Adrenal gland (tissue), 12 donors: ENCODE results near the gene PPP2R1B. TPM values are rescaled to one million over a fixed set of nuclear protein-coding genes. Genes with fewer than 3 reads are reported as not detected.

Experiments used
- DNase-seq, 7 donors: peaks; one replicate each; pipeline ENCODE4 v3.0.0-alpha.2; 2019 to 2020
- H3K27ac ChIP-seq, 5 donors: fragments of 200-600 bp; sonication (generic) in 4 of 5; 1 replicate in 3 of 5; 2 replicates in 2 of 5; pipeline versions ENCODE4 v1.5.1 to v1.8.0; 2016 to 2020; ENCODE audit warnings: mild to moderate bottlenecking in 1 of 5
- H3K27me3 ChIP-seq: fragments of 200-600 bp; 2 replicates; pipeline ENCODE4 v1.8.0; 2021
- H3K36me3 ChIP-seq, 2 donors: fragments of 200-600 bp; replicated peaks in 1 of 2; 1 replicate in 1 of 2; 2 replicates in 1 of 2; pipeline versions ENCODE4 v1.5.1 to v1.8.0; 2018 to 2022
- H3K4me1 ChIP-seq, 2 donors: fragments of 200-600 bp; replicated peaks in 1 of 2; 1 replicate in 1 of 2; 2 replicates in 1 of 2; pipeline versions ENCODE4 v1.5.1 to v1.8.0; 2018 to 2021
- H3K4me3 ChIP-seq, 4 donors: fragments of 200-600 bp; sonication (generic) in 3 of 4; one replicate each; pipeline ENCODE4 v1.5.1; 2016 to 2018
- H3K9me3 ChIP-seq, 3 donors: fragments of 200-600 bp; sonication (generic) in 1 of 3; replicated peaks in 1 of 3; 1 replicate in 2 of 3; 2 replicates in 1 of 3; pipeline versions ENCODE4 v1.5.1 to v1.8.0; 2016 to 2021
- POLR2A ChIP-seq, 2 donors: fragments of 450-650 bp; IDR thresholded peaks; one replicate each; pipeline ENCODE4 v1.6.1; 2017; ENCODE audit warnings: antibody characterized with exemption in 2 of 2, mild to moderate bottlenecking in 2 of 2, moderate library complexity in 1 of 2
- WGBS, 4 donors: extraction: QIAGEN DNeasy Blood & Tissue Kit in 2 of 4; methylation state at CpG; one replicate each; pipeline versions ENCODE4 v1.1.5 to v1.1.7; 2013 to 2017; 5-methylcytosine and 5-hydroxymethylcytosine counted together
- intact Hi-C, 2 donors: fragments of 100-400 bp; cut with DNase I; formaldehyde crosslinking; loops; one replicate each; pipeline versions ENCODE4 v1.14.1 to v1.15.0; 2022 to 2023
- polyA plus RNA-seq, 3 donors: library from polyadenylated mRNA; stranded (reverse); fragments of 200-250 nt in 2 of 3; fragments of 350-450 nt in 1 of 3; fragmentation: Illumina TruSeq in 1 of 3; extraction: RNeasy Lipid Tissue Mini Kit (QIAGEN cat#74804) in 1 of 3; gene quantifications; one replicate each; pipeline ENCODE4 v1.2.3, GENCODE V29; 2013 to 2014
- total RNA-seq, 9 donors: library from RNA; depleted of rRNA in 4 of 9; stranded (reverse); fragments of >200 nt in 4 of 9; fragments of 120-200 nt in 1 of 9; fragmentation: NEBNext Ultra II Directional in 1 of 9; extraction: Animal tissue kit (Norgen Biotek cat#: 25700) in 1 of 9; gene quantifications; one replicate each; pipeline versions ENCODE4 v1.1.0 to v1.2.4, GENCODE V29; 2013 to 2023
- TF ChIP-seq, protein P1 (sequence below), 6 experiments: fragments of 450-650 bp in 4 of 6; fragments of 200-600 bp in 2 of 6; sonication (generic) in 1 of 6; IDR thresholded peaks; 1 replicate in 5 of 6; 2 replicates in 1 of 6; pipeline versions ENCODE4 v1.5.1 to v1.8.0; 2016 to 2021; ENCODE audit warnings: antibody characterized with exemption in 6 of 6, mild to moderate bottlenecking in 2 of 6, moderate library complexity in 1 of 6
- donor health status: healthy with polysubstance abuse.
- donor health status: Bipolar disorder and iron deficiency.
- donor health status: DM: yes; HTN: yes; CAD: no.
- donor health status: DM: no; HTN: no; CAD: no.
- donor health status: DM: no; HTN: no; CAD: no.
- donor health status: DM: yes; HTN: yes; CAD: no.

Gene PPP2R1B
- total and polyA plus RNA-seq, 12 donors: 10.3 to 58.1 (median 32.2) TPM

GRCh38 chr11:111696556-111696955 is 69.6 kb downstream of the PPP2R1B start:
- intact Hi-C loops: no loop called here
- Histone ChIP-seq H3K27ac (no peak overlapping the region), H3K4me3 (no peak overlapping the region), H3K36me3 (no peaks in the 10 kb centered on the region), H3K27me3 (no peaks in the 10 kb centered on the region), H3K4me1 (peaks cover 9 to 36% of the 10 kb centered on the region in 2 donors), H3K9me3 (no peaks in the 10 kb centered on the region)
- DNase-seq: no peak
- no peak for TF ChIP-seq POLR2A (IDR thresholded peaks at IDR 0.05)
- TF ChIP-seq, protein P1, sequence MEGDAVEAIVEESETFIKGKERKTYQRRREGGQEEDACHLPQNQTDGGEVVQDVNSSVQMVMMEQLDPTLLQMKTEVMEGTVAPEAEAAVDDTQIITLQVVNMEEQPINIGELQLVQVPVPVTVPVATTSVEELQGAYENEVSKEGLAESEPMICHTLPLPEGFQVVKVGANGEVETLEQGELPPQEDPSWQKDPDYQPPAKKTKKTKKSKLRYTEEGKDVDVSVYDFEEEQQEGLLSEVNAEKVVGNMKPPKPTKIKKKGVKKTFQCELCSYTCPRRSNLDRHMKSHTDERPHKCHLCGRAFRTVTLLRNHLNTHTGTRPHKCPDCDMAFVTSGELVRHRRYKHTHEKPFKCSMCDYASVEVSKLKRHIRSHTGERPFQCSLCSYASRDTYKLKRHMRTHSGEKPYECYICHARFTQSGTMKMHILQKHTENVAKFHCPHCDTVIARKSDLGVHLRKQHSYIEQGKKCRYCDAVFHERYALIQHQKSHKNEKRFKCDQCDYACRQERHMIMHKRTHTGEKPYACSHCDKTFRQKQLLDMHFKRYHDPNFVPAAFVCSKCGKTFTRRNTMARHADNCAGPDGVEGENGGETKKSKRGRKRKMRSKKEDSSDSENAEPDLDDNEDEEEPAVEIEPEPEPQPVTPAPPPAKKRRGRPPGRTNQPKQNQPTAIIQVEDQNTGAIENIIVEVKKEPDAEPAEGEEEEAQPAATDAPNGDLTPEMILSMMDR (IDR thresholded peaks at IDR 0.05): no peak
- 63 to 78% (median 65%) methylated on average over 1 of the region's 1 CpG for WGBS, 4 donors

DNA sequence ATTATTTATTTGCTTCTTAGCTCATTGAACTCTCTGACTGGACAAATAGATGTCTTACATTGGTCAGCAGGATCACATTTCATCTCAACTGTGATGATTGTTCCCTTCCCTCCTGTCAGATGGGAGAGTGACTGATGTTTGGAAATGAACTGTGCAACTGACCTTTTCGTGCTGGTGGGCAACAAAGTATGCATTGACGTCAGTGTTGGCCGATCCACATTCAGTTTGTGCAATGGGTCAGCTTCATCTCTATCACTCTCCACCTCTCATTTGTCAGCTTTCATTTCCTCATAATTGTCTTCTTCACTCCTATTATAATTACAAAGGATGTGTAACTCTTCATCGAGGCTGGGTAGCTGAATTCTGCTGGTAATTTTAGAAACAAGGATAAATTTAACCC is 71.3 kb downstream of the PPP2R1B start:
- intact Hi-C loops: no loop called here
- TF ChIP-seq, protein P1 (IDR thresholded peaks at IDR 0.05): no peak
- no peak for TF ChIP-seq POLR2A (IDR thresholded peaks at IDR 0.05)
- DNase-seq: peak in 5 of 7 donors; percentile 24 to 75 (median 39)
- H3K27ac ChIP-seq: peak overlapping the region in 2 of 5 donors; percentile 17 to 59
- no peaks in the 10 kb centered on the region for H3K27me3 ChIP-seq
- WGBS, 4 donors: 40 to 55% (median 49%) methylated on average over 4 of the region's 4 CpGs
- H3K4me1 ChIP-seq: peaks cover 9 to 36% of the 10 kb centered on the region in 2 donors
- no peaks in the 10 kb centered on the region for H3K9me3 ChIP-seq
- H3K4me3 ChIP-seq: no peak overlapping the region
- no peaks in the 10 kb centered on the region for H3K36me3 ChIP-seq

GRCh38 chr11:111693224-111693937 is 72.8 kb downstream of the PPP2R1B start:
- DNase-seq: no peak
- 78 to 86% (median 83%) methylated on average over 6 of the region's 6 CpGs for WGBS, 4 donors
- Histone ChIP-seq H3K36me3 (peaks cover 0 to 12% of the 10 kb centered on the region in 2 donors), H3K27ac (peak overlapping the region in 3 of 5 donors; percentile 2 to 57 (median 17)), H3K4me3 (no peak overlapping the region), H3K4me1 (peaks cover 9 to 32% of the 10 kb centered on the region in 2 donors), H3K27me3 (no peaks in the 10 kb centered on the region), H3K9me3 (no peaks in the 10 kb centered on the region)
- no peak for TF ChIP-seq POLR2A (IDR thresholded peaks at IDR 0.05)
- TF ChIP-seq, protein P1 (IDR thresholded peaks at IDR 0.05): no peak
- intact Hi-C loops: no loop called here

- intact Hi-C loops: no loop called here
- H3K27ac ChIP-seq: no peak overlapping the region
- TF ChIP-seq, protein P1 (IDR thresholded peaks at IDR 0.05): no peak
- TF ChIP-seq POLR2A (IDR thresholded peaks at IDR 0.05): no peak
- no peak overlapping the region for H3K4me3 ChIP-seq
- peaks cover 0 to 17% of the 10 kb centered on the region in 2 donors for H3K36me3 ChIP-seq
- no peaks in the 10 kb centered on the region for H3K27me3 ChIP-seq
- no peak for DNase-seq
- WGBS, 4 donors: 90 to 97% (median 96%) methylated on average over 3 of the region's 3 CpGs
- no peaks in the 10 kb centered on the region for H3K9me3 ChIP-seq
- H3K4me1 ChIP-seq: peaks cover 9 to 32% of the 10 kb centered on the region in 2 donors
These were observed 74.4 kb downstream of the PPP2R1B start for GRCh38 chr11:111691741-111692140.
